A549 (cell line): ENCODE measurements around the gene HNRNPH1. TPM values are rescaled to one million over a fixed set of nuclear protein-coding genes. Genes with fewer than 3 reads are reported as not detected.
A peak's percentile ranks its signal among the peaks of the same experiment; 100 is the strongest.

Experiments used
- ATAC-seq, 2 experiments: fragments of 200-7000 bp in 1 of 2; fragments of >200 bp in 1 of 2; cut with Nextera tagmentation in 1 of 2; cut with Tn5 transposase in 1 of 2; 3 replicates each; pipeline versions ENCODE4 v1.8.0 to v1.9.1; 2018 to 2020; ENCODE audit warnings: mild to moderate bottlenecking in 1 of 2, moderate library complexity in 1 of 2
- CTCF ChIA-PET: fragments of 300-600 bp; sonication (Branson Sonifier 250); formaldehyde crosslinking; extraction: SDS; loops from one replicate; lab custom pipeline; 2021; ENCODE audit warnings: antibody characterized with exemption, inconsistent platforms; lab: Yijun Ruan, JAX
- POLR2A ChIA-PET: fragments of 350-600 bp; formaldehyde crosslinking; extraction: SDS; loops from one replicate; lab custom pipeline; 2021; ENCODE audit warnings: antibody characterized with exemption, inconsistent platforms; lab: Yijun Ruan, JAX
- DNase-seq, 2 experiments: peaks; one replicate each; pipeline versions ENCODE4 v3.0.0 to v3.0.0-alpha.2; 2011 to 2016; ENCODE audit warnings: low read depth in 1 of 2, low spot score in 1 of 2
- FAIRE-seq: peaks from 2 replicates; lab custom pipeline; 2011; peaks lifted over from hg19 to GRCh38; lab: Jason Lieb, UNC
- H3K27ac ChIP-seq, 2 experiments: fragments of >200 bp; sonication (Bioruptor Twin); formaldehyde crosslinking; 3 replicates each; pipeline ENCODE4 v1.5.1; 2016 to 2017
- H3K4me1 ChIP-seq: fragments of >200 bp; sonication (Bioruptor Twin); formaldehyde crosslinking; 3 replicates; pipeline ENCODE4 v1.6.1; 2016
- H3K4me2 ChIP-seq: fragments of >200 bp; sonication (Bioruptor Twin); formaldehyde crosslinking; 3 replicates; pipeline ENCODE4 v1.6.1; 2016
- H3K4me3 ChIP-seq: fragments of >200 bp; sonication (Bioruptor Twin); formaldehyde crosslinking; 3 replicates; pipeline ENCODE4 v1.5.1; 2016
- H3K9me3 ChIP-seq: fragments of >200 bp; sonication (Bioruptor Twin); formaldehyde crosslinking; 3 replicates; pipeline ENCODE4 v1.6.1; 2016
- ATOH8 ChIP-seq: fragments of 250-450 bp; sonication (Bioruptor Pico); IDR thresholded peaks from 2 replicates; pipeline ENCODE4 v1.5.0; 2020; ENCODE audit warnings: low read depth, mild to moderate bottlenecking, moderate library complexity
- BHLHE40 ChIP-seq: IDR thresholded peaks from 2 replicates; pipeline ENCODE4 v1.6.1; 2012; ENCODE audit warnings: low read depth, low read length, inconsistent platforms
- CEBPB ChIP-seq, 2 experiments: fragments of >200 bp in 1 of 2; sonication (Bioruptor Twin) in 1 of 2; formaldehyde crosslinking in 1 of 2; IDR thresholded peaks; 2 replicates each; pipeline ENCODE4 v1.6.1; 2012 to 2016
- CTCF ChIP-seq: fragments of >200 bp; sonication (Bioruptor Twin); formaldehyde crosslinking; IDR thresholded peaks from 3 replicates; pipeline ENCODE4 v1.5.1; 2016
- EHF ChIP-seq: fragments of 250-450 bp; sonication (Bioruptor Pico); IDR thresholded peaks from 2 replicates; pipeline ENCODE4 v1.5.0; 2020; ENCODE audit warnings: mild to moderate bottlenecking
- EP300 ChIP-seq, 2 experiments: fragments of >200 bp; sonication (Bioruptor Twin); formaldehyde crosslinking; IDR thresholded peaks; 2 replicates in 1 of 2; 3 replicates in 1 of 2; pipeline ENCODE4 v1.6.1; 2016 to 2017
- FOXS1 ChIP-seq: fragments of 250-450 bp; sonication (Bioruptor Pico); IDR thresholded peaks from 2 replicates; pipeline ENCODE4 v1.5.0; 2020; ENCODE audit warnings: mild to moderate bottlenecking, moderate library complexity
- HES2 ChIP-seq: fragments of >200 bp; sonication (Bioruptor Twin); formaldehyde crosslinking; IDR thresholded peaks from 2 replicates; pipeline ENCODE4 v1.6.1; 2016
- HEYL ChIP-seq: fragments of 250-450 bp; sonication (Bioruptor Pico); IDR thresholded peaks from 2 replicates; pipeline ENCODE4 v1.8.0; 2021; ENCODE audit warnings: mild to moderate bottlenecking, moderate library complexity
- HOXB5 ChIP-seq: fragments of 250-450 bp; sonication (Bioruptor Pico); IDR thresholded peaks from 2 replicates; pipeline ENCODE4 v1.5.0; 2020; ENCODE audit warnings: mild to moderate bottlenecking, moderate library complexity
- JUN ChIP-seq, 2 experiments: fragments of >200 bp; sonication (Bioruptor Twin); formaldehyde crosslinking; IDR thresholded peaks; 2 replicates in 1 of 2; 3 replicates in 1 of 2; pipeline ENCODE4 v1.6.1; 2016 to 2017
- MAFK ChIP-seq: fragments of 450-650 bp; IDR thresholded peaks from 2 replicates; pipeline ENCODE4 v1.6.1; 2014; ENCODE audit not compliant: partially characterized antibody
- MAZ ChIP-seq: fragments of 150-350 bp; IDR thresholded peaks from 2 replicates; pipeline ENCODE4 v1.6.1; 2014; ENCODE audit warnings: antibody characterized with exemption, low read depth, low read length, borderline replicate concordance
- MYC ChIP-seq: IDR thresholded peaks from 2 replicates; pipeline ENCODE4 v1.6.1; 2012; ENCODE audit warnings: mild to moderate bottlenecking, inconsistent platforms, low read length, improper control_type of control experiment, borderline replicate concordance
- REST ChIP-seq: fragments of 200-600 bp; sonication (generic); IDR thresholded peaks from 2 replicates; pipeline ENCODE4 v1.6.1; 2016; ENCODE audit warnings: antibody characterized with exemption, mild to moderate bottlenecking, moderate library complexity
- ZC3H11A ChIP-seq: fragments of 450-650 bp; IDR thresholded peaks from 2 replicates; pipeline ENCODE4 v1.6.1; 2014; ENCODE audit warnings: antibody characterized with exemption, mild to moderate bottlenecking
- ZFP36 ChIP-seq: fragments of 450-650 bp; IDR thresholded peaks from 2 replicates; pipeline ENCODE4 v1.6.1; 2014; ENCODE audit warnings: borderline replicate concordance; ENCODE audit not compliant: partially characterized antibody
- ZNF302 ChIP-seq: fragments of 250-450 bp; sonication (Bioruptor Pico); IDR thresholded peaks from 2 replicates; pipeline ENCODE4 v1.9.0; 2021; ENCODE audit warnings: inconsistent platforms, mild to moderate bottlenecking, moderate library complexity
- ZSCAN20 ChIP-seq: fragments of 250-450 bp; sonication (Bioruptor Pico); IDR thresholded peaks from 2 replicates; pipeline ENCODE4 v1.8.0; 2022; ENCODE audit warnings: mild to moderate bottlenecking, moderate library complexity
- WGBS: methylation state at CpG from one replicate; pipeline ENCODE4 v1.1.6; 2017; ENCODE audit errors: missing lambda C conversion rate; 5-methylcytosine and 5-hydroxymethylcytosine counted together
- polyA plus RNA-seq, 4 experiments: library from polyadenylated mRNA; depleted of rRNA in 3 of 4; stranded (reverse); fragments of >200 nt; fragmentation: RNase III in 1 of 4; extraction: RNeasy Plus Mini Kit Qiagen cat#74134 plus additional on column Dnase treatment in 1 of 4; gene quantifications; 2 replicates in 3 of 4; 3 replicates in 1 of 4; pipeline ENCODE4 v1.2.3, GENCODE V29; 2011 to 2017

The HNRNPH1 gene
- polyA plus RNA-seq, 2 of the 4 experiments (the other 2 are of a cell fraction): 688 to 1,576 TPM

- no peak for TF ChIP-seq HES2
- no peak for TF ChIP-seq HEYL (CRISPR knock-in tag)
- TF ChIP-seq ZNF302 (CRISPR knock-in tag): no peak
- TF ChIP-seq, all 56 proteins: peak for 0
Measured at GRCh38 chr5:179610903-179611265, 12.6 kb downstream of the HNRNPH1 start (continued).

GRCh38 chr5:179610109-179610902 is 13.2 kb downstream of the HNRNPH1 start:
- 87% methylated on average over 23 of the region's 23 CpGs for WGBS
- ATAC-seq (peak in 1 of 2 experiments; percentile 1; a peak in 3 of 6 replicates), FAIRE-seq (no peak), DNase-seq (no peak)
- POLR2A ChIA-PET: interaction anchor here (10.6 kb wide), 1 partner anchor 12 kb away, joined by 125 read pairs; the partner anchor contains the start of gene HNRNPH1
- H3K9me3 ChIP-seq: no peaks in the 10 kb centered on the region
- H3K27ac ChIP-seq: no peak overlapping the region
- H3K4me2 ChIP-seq: no peak overlapping the region
- TF ChIP-seq EP300 (IDR thresholded peaks at IDR 0.05): no peak
- no peak for TF ChIP-seq EHF
- no peak for TF ChIP-seq MYC
- no peak for TF ChIP-seq ZFP36
- TF ChIP-seq CEBPB (IDR thresholded peaks at IDR 0.05): no peak
- no peak for TF ChIP-seq MAZ
- TF ChIP-seq JUN (IDR thresholded peaks at IDR 0.05): no peak
- TF ChIP-seq MAFK: no peak
- H3K4me3 ChIP-seq: no peak overlapping the region
- CTCF ChIA-PET: interaction anchor here (1.0 to 3.7 kb wide), 3 partner anchors 13 to 14 kb away, joined by 3 to 26 read pairs (median 7); partner anchors contain the start of gene HNRNPH1
- peaks cover 31% of the 10 kb centered on the region for H3K4me1 ChIP-seq

- FAIRE-seq: no peak
- DNase-seq: no peak
- H3K4me2 ChIP-seq: no peak overlapping the region
- WGBS: 87% methylated on average over 8 of the region's 8 CpGs
- POLR2A ChIA-PET: interaction anchor here (10.6 kb wide), 1 partner anchor 12 kb away, joined by 125 read pairs; the partner anchor contains the start of gene HNRNPH1
- H3K4me1 ChIP-seq: peaks cover 26% of the 10 kb centered on the region
- H3K4me3 ChIP-seq: no peak overlapping the region
- CTCF ChIA-PET: interaction anchor here (1.0 kb wide), 1 partner anchor 14 kb away, joined by 3 read pairs; the partner anchor contains the start of gene HNRNPH1
- no peak overlapping the region for H3K27ac ChIP-seq
- no peak for TF ChIP-seq ZFP36
- no peak for TF ChIP-seq CEBPB (IDR thresholded peaks at IDR 0.05)
- TF ChIP-seq REST: no peak
- no peak for TF ChIP-seq CTCF
- TF ChIP-seq ZC3H11A: no peak
- TF ChIP-seq HOXB5 (CRISPR knock-in tag): no peak
- no peak for TF ChIP-seq FOXS1 (CRISPR knock-in tag)
- TF ChIP-seq ATOH8 (CRISPR knock-in tag): no peak
- TF ChIP-seq ZSCAN20: no peak
- TF ChIP-seq BHLHE40: no peak
- TF ChIP-seq MAZ: no peak
- no peaks in the 10 kb centered on the region for H3K9me3 ChIP-seq
- ATAC-seq: no peak
Measured at GRCh38 chr5:179609834-179610108, 13.7 kb downstream of the HNRNPH1 start.
